Thyroid gland (tissue), 4 donors: ENCODE results near the gene PDGFRA.

Experiments used
- CTCF ChIP-seq, 6 experiments: fragments of 200-600 bp in 3 of 6; fragments of 450-650 bp in 3 of 6; sonication (generic) in 3 of 6; IDR thresholded peaks; one replicate each; pipeline ENCODE4 v1.5.1; 2016 to 2019; ENCODE audit warnings: antibody characterized with exemption in 6 of 6, mild to moderate bottlenecking in 2 of 6, inconsistent platforms in 1 of 6, moderate library complexity in 1 of 6
- POLR2A ChIP-seq, 2 donors: fragments of 450-650 bp; IDR thresholded peaks; one replicate each; pipeline ENCODE4 v1.6.1; 2017; ENCODE audit warnings: antibody characterized with exemption in 2 of 2, mild to moderate bottlenecking in 2 of 2, moderate library complexity in 1 of 2

GRCh38 chr4:54228546-54228945, 547 bp upstream of the PDGFRA start:
- TF ChIP-seq CTCF (IDR thresholded peaks at IDR 0.05) = no peak
- no peak for TF ChIP-seq POLR2A (IDR thresholded peaks at IDR 0.05)
